GM12874 (cell line): ENCODE measurements around the gene CADM1.

Experiments used
- TF ChIP-seq, protein P1 (sequence below): IDR thresholded peaks from 2 replicates; pipeline ENCODE4 v1.5.1; 2011; ENCODE audit warnings: low read depth, mild to moderate bottlenecking, control low read depth, low read length, moderate library complexity; ENCODE audit not compliant: insufficient read depth

CADM1 gene

DNA sequence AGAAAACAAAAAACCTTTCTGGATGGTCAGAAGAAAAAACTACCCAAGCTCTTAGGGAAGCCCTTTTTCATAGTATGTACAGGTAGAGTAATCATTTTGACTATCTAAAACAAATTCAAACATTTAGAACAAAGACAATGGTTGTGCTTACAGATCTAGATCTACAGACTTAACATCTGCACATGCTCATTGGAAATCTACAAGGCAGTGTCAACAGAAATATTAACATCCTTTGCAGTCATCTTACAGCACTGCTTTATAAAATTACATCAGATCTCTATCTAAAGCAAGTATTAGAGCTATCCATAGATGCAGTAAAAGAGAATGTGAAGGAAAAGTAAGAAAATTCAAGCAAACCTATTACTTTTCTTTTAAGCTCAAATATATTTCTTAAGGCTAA is 110.3 kb downstream of the CADM1 start:
- TF ChIP-seq, protein P1, sequence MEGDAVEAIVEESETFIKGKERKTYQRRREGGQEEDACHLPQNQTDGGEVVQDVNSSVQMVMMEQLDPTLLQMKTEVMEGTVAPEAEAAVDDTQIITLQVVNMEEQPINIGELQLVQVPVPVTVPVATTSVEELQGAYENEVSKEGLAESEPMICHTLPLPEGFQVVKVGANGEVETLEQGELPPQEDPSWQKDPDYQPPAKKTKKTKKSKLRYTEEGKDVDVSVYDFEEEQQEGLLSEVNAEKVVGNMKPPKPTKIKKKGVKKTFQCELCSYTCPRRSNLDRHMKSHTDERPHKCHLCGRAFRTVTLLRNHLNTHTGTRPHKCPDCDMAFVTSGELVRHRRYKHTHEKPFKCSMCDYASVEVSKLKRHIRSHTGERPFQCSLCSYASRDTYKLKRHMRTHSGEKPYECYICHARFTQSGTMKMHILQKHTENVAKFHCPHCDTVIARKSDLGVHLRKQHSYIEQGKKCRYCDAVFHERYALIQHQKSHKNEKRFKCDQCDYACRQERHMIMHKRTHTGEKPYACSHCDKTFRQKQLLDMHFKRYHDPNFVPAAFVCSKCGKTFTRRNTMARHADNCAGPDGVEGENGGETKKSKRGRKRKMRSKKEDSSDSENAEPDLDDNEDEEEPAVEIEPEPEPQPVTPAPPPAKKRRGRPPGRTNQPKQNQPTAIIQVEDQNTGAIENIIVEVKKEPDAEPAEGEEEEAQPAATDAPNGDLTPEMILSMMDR, result no peak

DNA sequence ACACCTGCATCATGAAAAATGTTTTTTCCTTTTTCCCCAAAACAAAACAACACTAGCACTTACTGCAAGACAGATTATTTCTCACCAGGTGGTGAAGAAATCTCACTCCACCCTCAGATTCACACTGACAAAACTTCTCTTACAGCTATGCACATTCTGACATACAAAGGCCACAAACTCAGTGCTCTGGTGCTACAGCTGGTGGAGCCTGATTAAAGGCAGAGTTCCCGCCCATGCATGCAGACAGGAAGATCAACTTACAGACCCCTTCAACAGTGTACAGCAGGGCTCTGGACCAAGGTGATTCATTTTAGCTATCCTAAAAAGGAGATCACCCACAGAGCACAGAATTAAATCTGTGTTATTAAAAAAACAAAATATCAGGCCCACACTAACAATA is 112.6 kb downstream of the CADM1 start:
- TF ChIP-seq, protein P1, result no peak

DNA sequence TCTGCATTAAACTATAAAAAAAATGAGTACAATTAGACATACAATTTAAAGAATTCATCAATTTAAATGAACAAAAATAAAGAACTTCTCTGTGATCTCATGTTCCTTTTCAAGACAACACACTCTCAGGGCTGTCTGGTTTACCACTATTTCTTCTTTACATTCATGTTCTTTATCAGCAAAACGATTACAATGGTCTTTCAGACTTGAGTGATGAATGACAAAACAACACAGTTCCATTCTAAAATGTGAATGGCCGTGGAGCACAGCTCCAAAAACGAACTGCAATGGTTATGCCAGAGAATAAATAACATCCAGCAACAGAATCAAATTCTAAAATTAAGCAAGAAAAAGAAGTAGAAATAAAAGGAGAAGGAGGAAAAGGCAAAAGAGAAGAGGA is 113.1 kb downstream of the CADM1 start:
- TF ChIP-seq, protein P1, result no peak

DNA sequence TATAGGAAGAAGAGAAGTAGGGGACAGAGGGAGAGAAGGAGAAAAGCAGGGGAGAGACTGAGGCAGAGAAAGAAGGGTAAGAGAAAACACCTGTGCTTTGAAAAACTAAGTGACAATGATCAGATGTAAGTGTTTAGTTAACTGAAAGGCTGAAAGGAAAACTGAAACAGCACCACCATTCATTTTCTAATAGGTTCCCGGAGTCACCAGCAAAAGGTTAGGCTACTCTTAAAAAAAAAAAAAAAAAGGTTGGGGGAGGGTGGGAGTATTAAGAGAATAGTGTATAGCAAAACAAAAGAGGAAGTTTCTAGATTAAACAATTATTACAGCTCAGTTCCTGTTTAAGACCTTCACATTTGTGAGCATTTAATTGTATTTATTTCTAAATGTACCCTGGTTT is 113.8 kb downstream of the CADM1 start:
- TF ChIP-seq, protein P1, result no peak

DNA sequence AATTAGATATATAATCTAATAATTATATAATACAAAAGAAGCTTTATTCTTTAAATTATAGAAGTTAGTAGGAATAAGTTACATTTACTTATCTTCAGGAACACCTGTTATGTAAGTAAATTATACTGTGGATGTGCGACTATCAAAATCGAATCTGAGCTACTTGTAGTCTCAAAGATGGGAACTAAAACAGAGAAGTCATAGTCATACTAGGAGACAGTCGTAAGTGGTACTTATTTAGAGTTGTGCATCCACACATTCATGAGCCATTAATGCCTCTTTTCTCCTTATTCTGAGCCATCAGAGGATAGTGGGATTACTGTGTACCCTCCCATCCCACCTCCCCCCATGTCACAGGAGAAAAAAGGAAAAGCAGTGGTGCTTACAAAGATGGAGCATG is 114.4 kb downstream of the CADM1 start:
- TF ChIP-seq, protein P1, result no peak

DNA sequence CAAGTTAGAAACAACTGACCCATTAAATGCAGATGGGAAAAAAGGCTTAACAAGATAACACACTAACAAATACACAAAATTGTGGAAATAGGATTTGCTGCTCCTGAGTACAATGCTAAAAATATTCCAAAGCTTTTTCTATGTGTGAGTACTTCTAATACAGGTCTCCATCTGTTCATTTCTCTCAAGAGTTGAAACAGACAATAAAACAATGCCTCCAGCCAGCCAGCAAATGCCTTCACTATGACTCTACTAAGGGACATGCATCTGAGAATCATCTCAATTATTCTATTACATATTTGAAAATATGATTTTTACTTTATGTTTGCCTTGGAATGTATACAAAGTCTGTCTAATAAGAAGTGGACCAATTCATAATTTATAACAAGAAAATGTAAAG is 119.0 kb downstream of the CADM1 start:
- TF ChIP-seq, protein P1, result no peak

DNA sequence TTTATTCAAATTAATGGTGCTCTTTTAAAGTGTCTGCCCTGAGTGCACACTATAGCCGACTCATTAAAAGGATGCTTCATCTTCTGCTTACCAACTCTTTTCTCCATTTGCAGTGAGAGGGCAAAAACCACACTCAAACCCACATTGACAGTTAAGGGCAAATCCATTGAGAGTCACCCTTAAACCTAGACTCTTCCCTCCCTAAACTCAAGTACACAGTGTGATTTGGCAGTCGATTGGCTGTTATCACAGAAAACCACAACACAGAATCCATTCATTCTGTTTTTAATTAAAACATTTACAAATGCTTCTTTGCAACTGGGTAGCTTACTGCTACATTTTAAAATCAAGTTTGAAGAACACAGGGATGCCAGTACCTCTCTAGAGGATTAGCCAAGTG is 120.0 kb downstream of the CADM1 start:
- TF ChIP-seq, protein P1, result no peak

DNA sequence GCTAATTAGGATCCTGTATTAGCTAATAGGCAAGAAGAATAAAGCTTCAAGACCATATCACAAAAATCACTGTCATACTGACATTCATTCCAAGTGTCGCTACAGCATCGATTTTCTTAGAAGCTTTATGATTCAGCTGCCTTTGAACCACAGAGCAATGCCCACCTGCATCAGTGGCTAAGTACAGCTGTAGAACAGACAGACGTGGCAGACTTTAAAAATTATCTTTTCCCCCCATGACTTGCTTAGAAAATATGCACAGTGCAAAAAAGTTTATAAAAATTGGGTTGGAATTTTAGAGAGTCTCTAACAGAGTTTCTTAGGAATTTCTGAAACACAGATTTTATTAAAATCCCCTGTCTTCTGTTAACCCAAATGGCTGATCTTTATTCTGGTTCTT is 120.8 kb downstream of the CADM1 start:
- TF ChIP-seq, protein P1, result no peak
